Measurements from ENCODE around the gene SLC25A1. TPM values are rescaled to one million over a fixed set of nuclear protein-coding genes. Genes with fewer than 3 reads are reported as not detected.

SLC25A1 gene
- total RNA-seq, 1 donor from 2014 or later = 20.9 TPM

GRCh38 chr22:19173047-19174035 lies 5.2 kb downstream of the SLC25A1 start:
- H3K27me3 ChIP-seq (ENCODE audit: low read depth) = peaks cover 15% of the 10 kb centered on the region
- intact Hi-C loops (cut with micrococcal nuclease) = no loop called here
- no peak overlapping the region for H3K4me3 ChIP-seq
- H3K9me3 ChIP-seq (replicated peaks) = no peaks in the 10 kb centered on the region
- H3K27ac ChIP-seq (replicated peaks) = peak overlapping the region; percentile 75
- DNase-seq = no peak
- H3K36me3 ChIP-seq = no peaks in the 10 kb centered on the region
- H3K4me1 ChIP-seq = peaks cover 91% of the 10 kb centered on the region
- no peak for TF ChIP-seq CTCF (IDR thresholded peaks at IDR 0.05; ENCODE audit: borderline replicate concordance)

- no peak for DNase-seq
- Histone ChIP-seq H3K27ac (replicated peaks) (peak overlapping the region; percentile 92), H3K27me3 (ENCODE audit: low read depth) (peaks cover 25% of the 10 kb centered on the region), H3K9me3 (replicated peaks) (no peaks in the 10 kb centered on the region), H3K4me3 (peak overlapping the region; percentile 92), H3K4me1 (peaks cover 82% of the 10 kb centered on the region), H3K36me3 (no peaks in the 10 kb centered on the region)
- intact Hi-C loops (cut with micrococcal nuclease) = no loop called here
- no peak for TF ChIP-seq CTCF (IDR thresholded peaks at IDR 0.05; ENCODE audit: borderline replicate concordance)
Measured at GRCh38 chr22:19172213-19173046, 6.1 kb downstream of the SLC25A1 start.

- DNase-seq = no peak
- Histone ChIP-seq H3K27me3 (ENCODE audit: low read depth) (peaks cover 50% of the 10 kb centered on the region), H3K4me3 (peak overlapping the region; percentile 54), H3K9me3 (replicated peaks) (no peaks in the 10 kb centered on the region), H3K4me1 (peaks cover 59% of the 10 kb centered on the region), H3K36me3 (no peaks in the 10 kb centered on the region), H3K27ac (replicated peaks) (no peak overlapping the region)
- no peak for TF ChIP-seq CTCF (IDR thresholded peaks at IDR 0.05; ENCODE audit: borderline replicate concordance)
- intact Hi-C loops (cut with micrococcal nuclease) = no loop called here
Measured at GRCh38 chr22:19169947-19170318, 8.6 kb downstream of the SLC25A1 start.

GRCh38 chr22:19169002-19169946 lies 9.3 kb downstream of the SLC25A1 start:
- Histone ChIP-seq H3K27me3 (ENCODE audit: low read depth) (peaks cover 56% of the 10 kb centered on the region), H3K9me3 (replicated peaks) (peaks cover 3% of the 10 kb centered on the region), H3K27ac (replicated peaks) (no peak overlapping the region), H3K4me3 (peak overlapping the region; percentile 54), H3K4me1 (peaks cover 53% of the 10 kb centered on the region), H3K36me3 (no peaks in the 10 kb centered on the region)
- intact Hi-C loops (cut with micrococcal nuclease) = no loop called here
- no peak for TF ChIP-seq CTCF (IDR thresholded peaks at IDR 0.05; ENCODE audit: borderline replicate concordance)
- DNase-seq = no peak
